ENCODE measurements around the gene OTOF. TPM values are rescaled to one million over a fixed set of nuclear protein-coding genes. Genes with fewer than 3 reads are reported as not detected.

Gene OTOF
- total RNA-seq, 1 experiment from 2014 or later, result 0.10 TPM

- Histone ChIP-seq H3K9ac (ENCODE audit: low read length) (no peak overlapping the region), H3K79me2 (ENCODE audit: insufficient read depth, low read length) (no peaks in the 10 kb centered on the region), H4K20me1 (ENCODE audit: insufficient read depth) (no peaks in the 10 kb centered on the region), H3K9me3 (ENCODE audit: control insufficient read depth in 1 of 2, insufficient read depth in 1 of 2, low read depth in 1 of 2, low read length in 2 of 2) (no peaks in the 10 kb centered on the region), H2AFZ (ENCODE audit: low read depth, low read length, poor library complexity, severe bottlenecking) (no peak overlapping the region), H3K4me1 (ENCODE audit: control insufficient read depth in 1 of 2, insufficient read depth in 2 of 2, low read length in 2 of 2) (no peaks in the 10 kb centered on the region), H3K9me2 (ENCODE audit: insufficient read depth) (no peaks in the 10 kb centered on the region), H3K27ac (ENCODE audit: low read depth, low read length) (no peak overlapping the region), H3K27me3 (ENCODE audit: insufficient read depth, low read length) (0 out of 2 replicates have a peak, but pooled peaks cover 4% of the 10 kb centered on the region), H3K36me3 (ENCODE audit: control insufficient read depth in 1 of 2, insufficient read depth in 2 of 2, low read length in 2 of 2) (no peaks in the 10 kb centered on the region), H3K4me3 (replicated peaks in 1 of 2; ENCODE audit: low read depth in 1 of 2, low read length in 2 of 2) (no peak overlapping the region), H3K4me2 (ENCODE audit: low read length) (no peak overlapping the region)
- intact Hi-C loops (cut with micrococcal nuclease), result no loop called here
- BruUV-seq (replicated peaks), result no TSS peak
- ATAC-seq (no peak), DNase-seq (ENCODE audit: low read depth, low spot score) (no peak)
- POLR2A ChIA-PET, result no interaction called here
- RAD21 ChIA-PET (ENCODE audit: low non-redundant PET in 1 of 2, low total read pairs in 2 of 2, uncharacterized antibody in 2 of 2, unreplicated experiment in 2 of 2), result no interaction called here
- TF ChIP-seq SP1 (IDR thresholded peaks at IDR 0.05; ENCODE audit: low read depth) (no peak), FOSL1 (IDR thresholded peaks at IDR 0.05; ENCODE audit: low read depth) (no peak)
- CTCF ChIA-PET, result no interaction called here
These were observed 7.9 kb upstream of the OTOF start for GRCh38 chr2:26485725-26486418.

DNA sequence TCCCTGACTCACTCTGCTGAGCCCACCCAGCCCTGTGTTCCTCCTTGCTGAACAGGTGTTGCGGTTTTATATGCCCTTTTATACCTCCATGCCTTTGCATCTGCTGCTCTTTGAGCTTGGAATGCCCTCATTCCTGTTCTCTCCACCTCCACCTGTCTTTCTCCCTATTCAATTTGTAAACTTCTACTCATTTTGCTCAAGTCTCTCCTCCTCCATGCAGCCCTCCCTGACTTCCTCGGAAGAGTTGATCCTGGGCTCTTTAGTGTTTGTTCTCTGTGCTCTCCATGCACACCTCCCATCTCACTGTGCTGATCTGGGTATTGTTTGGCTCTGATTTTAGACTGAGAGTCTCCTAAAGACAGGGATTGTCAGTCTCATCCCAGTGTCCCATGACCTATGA is 7.2 kb upstream of the OTOF start:
- Histone ChIP-seq H3K4me2 (ENCODE audit: low read length) (no peak overlapping the region), H3K9me3 (ENCODE audit: control insufficient read depth in 1 of 2, insufficient read depth in 1 of 2, low read depth in 1 of 2, low read length in 2 of 2) (no peaks in the 10 kb centered on the region), H2AFZ (ENCODE audit: low read depth, low read length, poor library complexity, severe bottlenecking) (no peak overlapping the region), H3K27me3 (ENCODE audit: insufficient read depth, low read length) (0 out of 2 replicates have a peak, but pooled peaks cover 4% of the 10 kb centered on the region), H3K36me3 (ENCODE audit: control insufficient read depth in 1 of 2, insufficient read depth in 2 of 2, low read length in 2 of 2) (no peaks in the 10 kb centered on the region), H3K4me3 (replicated peaks in 1 of 2; ENCODE audit: low read depth in 1 of 2, low read length in 2 of 2) (no peak overlapping the region), H3K9ac (ENCODE audit: low read length) (no peak overlapping the region), H4K20me1 (ENCODE audit: insufficient read depth) (no peaks in the 10 kb centered on the region), H3K4me1 (ENCODE audit: control insufficient read depth in 1 of 2, insufficient read depth in 2 of 2, low read length in 2 of 2) (no peaks in the 10 kb centered on the region), H3K9me2 (ENCODE audit: insufficient read depth) (no peaks in the 10 kb centered on the region), H3K79me2 (ENCODE audit: insufficient read depth, low read length) (no peaks in the 10 kb centered on the region), H3K27ac (ENCODE audit: low read depth, low read length) (no peak overlapping the region)
- no peak for DNase-seq (ENCODE audit: low read depth, low spot score)
- no TSS peak for BruUV-seq (replicated peaks)
- intact Hi-C loops (cut with micrococcal nuclease), result no loop called here
- ATAC-seq, result no peak
- TF ChIP-seq SRF (IDR thresholded peaks at IDR 0.05; ENCODE audit: low read depth), result no peak
- no peak for TF ChIP-seq POLR2A (IDR thresholded peaks at IDR 0.05; ENCODE audit: borderline replicate concordance, extremely low read depth, insufficient read depth, insufficient read length)
- no peak for TF ChIP-seq SIN3A (IDR thresholded peaks at IDR 0.05; ENCODE audit: low read depth)
- no peak for TF ChIP-seq MAX (IDR thresholded peaks at IDR 0.05)
- no peak for TF ChIP-seq CBX3 (IDR thresholded peaks at IDR 0.05; ENCODE audit: low read depth)
- TF ChIP-seq, protein P1, sequence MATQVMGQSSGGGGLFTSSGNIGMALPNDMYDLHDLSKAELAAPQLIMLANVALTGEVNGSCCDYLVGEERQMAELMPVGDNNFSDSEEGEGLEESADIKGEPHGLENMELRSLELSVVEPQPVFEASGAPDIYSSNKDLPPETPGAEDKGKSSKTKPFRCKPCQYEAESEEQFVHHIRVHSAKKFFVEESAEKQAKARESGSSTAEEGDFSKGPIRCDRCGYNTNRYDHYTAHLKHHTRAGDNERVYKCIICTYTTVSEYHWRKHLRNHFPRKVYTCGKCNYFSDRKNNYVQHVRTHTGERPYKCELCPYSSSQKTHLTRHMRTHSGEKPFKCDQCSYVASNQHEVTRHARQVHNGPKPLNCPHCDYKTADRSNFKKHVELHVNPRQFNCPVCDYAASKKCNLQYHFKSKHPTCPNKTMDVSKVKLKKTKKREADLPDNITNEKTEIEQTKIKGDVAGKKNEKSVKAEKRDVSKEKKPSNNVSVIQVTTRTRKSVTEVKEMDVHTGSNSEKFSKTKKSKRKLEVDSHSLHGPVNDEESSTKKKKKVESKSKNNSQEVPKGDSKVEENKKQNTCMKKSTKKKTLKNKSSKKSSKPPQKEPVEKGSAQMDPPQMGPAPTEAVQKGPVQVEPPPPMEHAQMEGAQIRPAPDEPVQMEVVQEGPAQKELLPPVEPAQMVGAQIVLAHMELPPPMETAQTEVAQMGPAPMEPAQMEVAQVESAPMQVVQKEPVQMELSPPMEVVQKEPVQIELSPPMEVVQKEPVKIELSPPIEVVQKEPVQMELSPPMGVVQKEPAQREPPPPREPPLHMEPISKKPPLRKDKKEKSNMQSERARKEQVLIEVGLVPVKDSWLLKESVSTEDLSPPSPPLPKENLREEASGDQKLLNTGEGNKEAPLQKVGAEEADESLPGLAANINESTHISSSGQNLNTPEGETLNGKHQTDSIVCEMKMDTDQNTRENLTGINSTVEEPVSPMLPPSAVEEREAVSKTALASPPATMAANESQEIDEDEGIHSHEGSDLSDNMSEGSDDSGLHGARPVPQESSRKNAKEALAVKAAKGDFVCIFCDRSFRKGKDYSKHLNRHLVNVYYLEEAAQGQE (IDR thresholded peaks at IDR 0.05; ENCODE audit: low read depth), result no peak
- TF ChIP-seq EGR1 (IDR thresholded peaks at IDR 0.05; ENCODE audit: low read depth), result no peak
- no peak for TF ChIP-seq YY1 (IDR thresholded peaks at IDR 0.05; ENCODE audit: extremely low read depth, insufficient replicate concordance, low read depth, low read length)
- CTCF ChIA-PET, result no interaction called here
- POLR2A ChIA-PET, result no interaction called here
- RAD21 ChIA-PET (ENCODE audit: low non-redundant PET in 1 of 2, low total read pairs in 2 of 2, uncharacterized antibody in 2 of 2, unreplicated experiment in 2 of 2), result no interaction called here

All from HCT116 (cell line).